Astrocyte (in vitro differentiated cells and primary cell): Measurements from ENCODE around the gene HOXC11. TPM values are rescaled to one million over a fixed set of nuclear protein-coding genes. Genes with fewer than 3 reads are reported as not detected.

Experiments
- DNase-seq: peaks from one replicate; pipeline ENCODE4 v3.0.0-alpha.2; 2010; ENCODE audit warnings: low read depth
- FAIRE-seq: peaks from 2 replicates; lab custom pipeline; 2011; peaks lifted over from hg19 to GRCh38; lab: Jason Lieb, UNC
- H2AFZ ChIP-seq: 2 replicates; pipeline ENCODE4 v1.6.0; 2012; ENCODE audit warnings: low read depth, low read length, inconsistent platforms
- H3K27ac ChIP-seq: 2 replicates; pipeline ENCODE4 v1.5.1; 2011; ENCODE audit warnings: low read depth, low read length, inconsistent platforms
- H3K27me3 ChIP-seq: 2 replicates; pipeline ENCODE4 v1.6.0; 2011; ENCODE audit warnings: low read length, inconsistent platforms; ENCODE audit not compliant: insufficient read depth
- H3K36me3 ChIP-seq: 2 replicates; pipeline ENCODE4 v1.5.1; 2011; ENCODE audit warnings: low read length, inconsistent platforms; ENCODE audit not compliant: insufficient read depth
- H3K4me1 ChIP-seq: 2 replicates; pipeline ENCODE4 v1.5.1; 2011; ENCODE audit warnings: low read length, inconsistent platforms; ENCODE audit not compliant: insufficient read depth
- H3K4me2 ChIP-seq: 2 replicates; pipeline ENCODE4 v1.6.0; 2012; ENCODE audit warnings: low read length, inconsistent platforms
- H3K4me3 ChIP-seq: 2 replicates; pipeline ENCODE4 v1.5.1; 2011; ENCODE audit warnings: low read depth, mild to moderate bottlenecking, low read length, inconsistent platforms; ENCODE audit not compliant: insufficient read depth
- H3K79me2 ChIP-seq: 2 replicates; pipeline ENCODE4 v1.6.0; 2012; ENCODE audit warnings: mild to moderate bottlenecking, low read length, inconsistent platforms; ENCODE audit not compliant: insufficient read depth
- H3K9ac ChIP-seq: 2 replicates; pipeline ENCODE4 v1.6.0; 2012; ENCODE audit warnings: mild to moderate bottlenecking, low read length, inconsistent platforms
- H3K9me3 ChIP-seq: 2 replicates; pipeline ENCODE4 v1.5.1; 2012; ENCODE audit warnings: low read depth, mild to moderate bottlenecking, low read length, inconsistent platforms; ENCODE audit not compliant: insufficient read depth
- H4K20me1 ChIP-seq: 2 replicates; pipeline ENCODE4 v1.6.0; 2012; ENCODE audit warnings: low read length, inconsistent platforms; ENCODE audit not compliant: insufficient read depth
- H3K27ac Mint-ChIP-seq: one replicate; pipeline ENCODE4 v1.8.0; 2021; ENCODE audit warnings: mild to moderate bottlenecking, mixed read lengths; ENCODE audit not compliant: unreplicated experiment
- H3K27me3 Mint-ChIP-seq: one replicate; pipeline ENCODE4 v1.8.0; 2021; ENCODE audit warnings: low read depth, mixed read lengths; ENCODE audit not compliant: unreplicated experiment
- H3K36me3 Mint-ChIP-seq: one replicate; pipeline ENCODE4 v1.8.0; 2021; ENCODE audit warnings: low read depth, mixed read lengths; ENCODE audit not compliant: unreplicated experiment
- H3K4me1 Mint-ChIP-seq: one replicate; pipeline ENCODE4 v1.8.0; 2021; ENCODE audit warnings: low read depth, mixed read lengths; ENCODE audit not compliant: unreplicated experiment
- H3K4me3 Mint-ChIP-seq: one replicate; pipeline ENCODE4 v1.8.0; 2021; ENCODE audit warnings: mild to moderate bottlenecking, moderate library complexity, mixed read lengths; ENCODE audit not compliant: unreplicated experiment
- H3K9me3 Mint-ChIP-seq: one replicate; pipeline ENCODE4 v1.8.0; 2021; ENCODE audit warnings: mild to moderate bottlenecking, mixed read lengths; ENCODE audit not compliant: unreplicated experiment
- EZH2 ChIP-seq: IDR thresholded peaks from 2 replicates; pipeline ENCODE4 v1.6.1; 2012; ENCODE audit warnings: mild to moderate bottlenecking, low read length, inconsistent platforms; ENCODE audit not compliant: insufficient read depth
- total RNA-seq: library from RNA; stranded (reverse); gene quantifications from 2 replicates; pipeline ENCODE4 v1.2.1, GENCODE V29; 2021
- TF ChIP-seq, protein P1 (sequence below): IDR thresholded peaks from 2 replicates; pipeline ENCODE4 v1.5.1; 2011; ENCODE audit warnings: low read depth, mild to moderate bottlenecking, inconsistent platforms, low read length, moderate library complexity; ENCODE audit not compliant: insufficient read depth

HOXC11 gene
- total RNA-seq, 1 donor from 2014 or later: not detected

DNA sequence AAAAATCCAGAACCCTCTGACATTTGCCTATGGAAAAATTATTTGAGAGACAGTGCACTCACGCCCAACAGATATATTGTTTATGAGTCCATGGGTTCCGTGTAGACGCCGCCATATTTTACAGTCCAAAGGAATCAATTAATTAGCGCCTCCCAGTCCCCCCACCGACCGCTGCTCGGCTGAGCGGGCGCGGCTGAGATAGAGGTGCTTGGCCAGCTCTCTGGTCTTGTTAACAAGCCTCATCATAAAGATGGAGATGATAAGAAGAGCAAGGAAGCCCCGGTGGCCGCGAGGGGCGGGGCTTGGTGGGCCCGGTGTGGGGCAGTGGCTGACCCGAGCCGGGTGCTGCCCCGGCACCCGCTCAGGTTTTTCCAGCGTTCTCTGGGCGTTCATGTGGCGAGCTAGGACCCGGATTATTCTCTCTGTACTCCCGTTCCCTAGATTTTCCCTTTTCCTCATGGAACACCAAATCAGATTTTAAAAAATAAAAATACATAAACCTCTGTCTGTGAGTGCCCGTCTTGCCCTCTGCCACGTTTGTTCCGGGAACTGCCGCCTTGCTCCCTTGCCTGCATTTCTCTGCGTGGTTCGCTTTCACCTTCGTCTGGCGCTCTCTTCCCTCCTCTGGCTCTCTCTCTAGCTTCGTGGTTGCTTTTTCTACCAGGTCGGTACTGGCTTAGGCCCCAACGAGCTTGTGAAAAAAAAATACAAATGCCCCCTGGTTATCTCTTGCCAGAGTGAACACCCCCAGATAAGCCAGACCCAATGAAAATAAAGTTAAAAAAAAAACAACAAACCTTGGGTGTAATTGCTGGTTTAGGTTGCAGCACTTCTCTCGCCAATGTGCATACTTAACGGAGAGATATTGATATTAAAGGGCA, 9.3 kb upstream of the HOXC11 start:
- Mint-ChIP-seq H3K9me3 (peaks cover 29% of the 10 kb centered on the region), H3K4me1 (no peaks in the 10 kb centered on the region), H3K4me3 (peak overlapping the region; percentile 60), H3K27ac (no peak overlapping the region), H3K27me3 (peaks cover 90% of the 10 kb centered on the region), H3K36me3 (no peaks in the 10 kb centered on the region)
- no peaks in the 10 kb centered on the region for H3K79me2 ChIP-seq
- no peaks in the 10 kb centered on the region for H3K4me1 ChIP-seq
- no peak overlapping the region for H3K4me3 ChIP-seq
- no peaks in the 10 kb centered on the region for H4K20me1 ChIP-seq
- no peak overlapping the region for H3K27ac ChIP-seq
- no peak overlapping the region for H3K4me2 ChIP-seq
- DNase-seq: no peak
- no peaks in the 10 kb centered on the region for H3K36me3 ChIP-seq
- peaks cover 95% of the 10 kb centered on the region for H3K27me3 ChIP-seq
- FAIRE-seq: no peak
- H2AFZ ChIP-seq: no peak overlapping the region
- peaks cover 7% of the 10 kb centered on the region for H3K9me3 ChIP-seq
- TF ChIP-seq EZH2: no peak
- TF ChIP-seq, protein P1, sequence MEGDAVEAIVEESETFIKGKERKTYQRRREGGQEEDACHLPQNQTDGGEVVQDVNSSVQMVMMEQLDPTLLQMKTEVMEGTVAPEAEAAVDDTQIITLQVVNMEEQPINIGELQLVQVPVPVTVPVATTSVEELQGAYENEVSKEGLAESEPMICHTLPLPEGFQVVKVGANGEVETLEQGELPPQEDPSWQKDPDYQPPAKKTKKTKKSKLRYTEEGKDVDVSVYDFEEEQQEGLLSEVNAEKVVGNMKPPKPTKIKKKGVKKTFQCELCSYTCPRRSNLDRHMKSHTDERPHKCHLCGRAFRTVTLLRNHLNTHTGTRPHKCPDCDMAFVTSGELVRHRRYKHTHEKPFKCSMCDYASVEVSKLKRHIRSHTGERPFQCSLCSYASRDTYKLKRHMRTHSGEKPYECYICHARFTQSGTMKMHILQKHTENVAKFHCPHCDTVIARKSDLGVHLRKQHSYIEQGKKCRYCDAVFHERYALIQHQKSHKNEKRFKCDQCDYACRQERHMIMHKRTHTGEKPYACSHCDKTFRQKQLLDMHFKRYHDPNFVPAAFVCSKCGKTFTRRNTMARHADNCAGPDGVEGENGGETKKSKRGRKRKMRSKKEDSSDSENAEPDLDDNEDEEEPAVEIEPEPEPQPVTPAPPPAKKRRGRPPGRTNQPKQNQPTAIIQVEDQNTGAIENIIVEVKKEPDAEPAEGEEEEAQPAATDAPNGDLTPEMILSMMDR: no peak
- no peak overlapping the region for H3K9ac ChIP-seq

- H4K20me1 ChIP-seq: no peaks in the 10 kb centered on the region
- no peaks in the 10 kb centered on the region for H3K4me1 ChIP-seq
- H3K4me3 ChIP-seq: no peak overlapping the region
- no peak overlapping the region for H3K4me2 ChIP-seq
- H3K27me3 ChIP-seq: peaks cover 97% of the 10 kb centered on the region
- Mint-ChIP-seq H3K36me3 (no peaks in the 10 kb centered on the region), H3K27me3 (peaks cover 90% of the 10 kb centered on the region), H3K4me3 (no peak overlapping the region), H3K9me3 (peaks cover 29% of the 10 kb centered on the region), H3K27ac (no peak overlapping the region), H3K4me1 (no peaks in the 10 kb centered on the region)
- no peak overlapping the region for H3K27ac ChIP-seq
- no peak for FAIRE-seq
- H3K36me3 ChIP-seq: no peaks in the 10 kb centered on the region
- H3K9ac ChIP-seq: no peak overlapping the region
- H3K9me3 ChIP-seq: peaks cover 5% of the 10 kb centered on the region
- DNase-seq: no peak
- TF ChIP-seq, protein P1: no peak
- no peak for TF ChIP-seq EZH2
- no peak overlapping the region for H2AFZ ChIP-seq
- no peaks in the 10 kb centered on the region for H3K79me2 ChIP-seq
Measured at GRCh38 chr12:53964315-53964713, 8.6 kb upstream of the HOXC11 start.
